ENCODE measurements around the gene PCDHGA1. TPM values are rescaled to one million over a fixed set of nuclear protein-coding genes. Genes with fewer than 3 reads are reported as not detected.

The PCDHGA1 gene
- total and polyA plus RNA-seq, 10 donors = 0.04 to 0.52 (median 0.25) TPM; not detected in 1

DNA sequence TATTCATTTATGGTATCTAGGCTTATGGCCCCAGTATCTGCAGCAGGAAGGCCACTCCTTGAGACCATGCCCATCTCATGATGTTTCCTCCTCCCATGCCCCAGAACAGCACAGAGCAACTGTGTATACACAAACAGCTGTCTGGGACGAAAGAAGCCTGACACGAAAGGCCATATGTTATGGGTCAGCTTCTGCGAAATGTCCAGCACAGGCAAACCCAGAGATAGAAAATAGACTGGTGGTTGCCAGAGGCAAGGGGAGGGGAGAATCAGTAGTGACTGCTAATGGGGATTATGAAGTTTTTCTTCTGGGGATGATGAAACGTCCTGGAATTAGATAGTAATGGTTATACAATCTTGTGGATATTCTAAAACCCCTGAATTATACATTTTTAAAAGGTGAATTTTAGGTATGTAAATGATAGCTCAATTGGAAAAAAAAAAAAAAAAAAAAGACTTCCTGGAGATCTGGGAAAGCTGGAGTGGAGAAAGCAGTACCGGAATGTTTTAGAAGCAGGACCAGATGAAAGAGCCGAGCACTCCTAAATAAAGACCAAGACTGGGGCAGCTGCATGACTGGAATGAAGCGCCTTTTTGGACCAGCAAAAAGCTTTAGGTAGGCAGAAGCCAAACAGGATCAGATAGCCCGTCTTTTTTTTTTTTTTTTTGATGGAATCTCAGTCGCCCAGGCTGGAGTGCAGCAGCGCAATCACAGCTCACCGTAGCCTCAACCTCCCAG, 187.7 kb downstream of the PCDHGA1 start:
- DNase-seq = peak; percentile 21
- H3K9me3 ChIP-seq = no peaks in the 10 kb centered on the region
- peaks cover 0 to 91% (median 44%) of the 10 kb centered on the region in 6 donors for H3K36me3 ChIP-seq
- TF ChIP-seq POLR2AphosphoS5 (IDR thresholded peaks at IDR 0.05) (no peak), CTCF (IDR thresholded peaks at IDR 0.05 in 8 of 11, conservative IDR thresholded peaks at IDR 0.05 in 3 of 11) (no peak), POLR2A (IDR thresholded peaks at IDR 0.05) (no peak)
- intact Hi-C loops (cut with DNase I; ENCODE audit: low total_unique reads) = no loop called here
- no peak overlapping the region for H3K4me3 ChIP-seq
- WGBS, 5 donors = 89 to 90% (median 90%) methylated on average over 11 of the region's 11 CpGs
- peak overlapping the region in 4 of 8 donors; percentile 13 to 87 (median 44) for H3K27ac ChIP-seq
- peaks cover 16 to 100% (median 63%) of the 10 kb centered on the region in 6 donors for H3K4me1 ChIP-seq
- no peaks in the 10 kb centered on the region for H3K27me3 ChIP-seq (replicated peaks in 1 of 7)

- Histone ChIP-seq H3K36me3 (peaks cover 0 to 96% (median 49%) of the 10 kb centered on the region in 6 donors), H3K27me3 (replicated peaks in 1 of 7) (no peaks in the 10 kb centered on the region), H3K9me3 (no peaks in the 10 kb centered on the region), H3K4me1 (peaks cover 14 to 100% (median 57%) of the 10 kb centered on the region in 6 donors), H3K4me3 (no peak overlapping the region), H3K27ac (peak overlapping the region in 1 of 8 donors; percentile 87)
- DNase-seq = no peak
- TF ChIP-seq POLR2A (IDR thresholded peaks at IDR 0.05) (no peak), CTCF (IDR thresholded peaks at IDR 0.05 in 8 of 11, conservative IDR thresholded peaks at IDR 0.05 in 3 of 11) (no peak), POLR2AphosphoS5 (IDR thresholded peaks at IDR 0.05) (no peak)
- intact Hi-C loops (cut with DNase I; ENCODE audit: low total_unique reads) = no loop called here
- WGBS, 5 donors = 95 to 100% (median 100%) methylated on average over 1 of the region's 1 CpG
Measured at GRCh38 chr5:141518618-141519015, 188.3 kb downstream of the PCDHGA1 start.

DNA sequence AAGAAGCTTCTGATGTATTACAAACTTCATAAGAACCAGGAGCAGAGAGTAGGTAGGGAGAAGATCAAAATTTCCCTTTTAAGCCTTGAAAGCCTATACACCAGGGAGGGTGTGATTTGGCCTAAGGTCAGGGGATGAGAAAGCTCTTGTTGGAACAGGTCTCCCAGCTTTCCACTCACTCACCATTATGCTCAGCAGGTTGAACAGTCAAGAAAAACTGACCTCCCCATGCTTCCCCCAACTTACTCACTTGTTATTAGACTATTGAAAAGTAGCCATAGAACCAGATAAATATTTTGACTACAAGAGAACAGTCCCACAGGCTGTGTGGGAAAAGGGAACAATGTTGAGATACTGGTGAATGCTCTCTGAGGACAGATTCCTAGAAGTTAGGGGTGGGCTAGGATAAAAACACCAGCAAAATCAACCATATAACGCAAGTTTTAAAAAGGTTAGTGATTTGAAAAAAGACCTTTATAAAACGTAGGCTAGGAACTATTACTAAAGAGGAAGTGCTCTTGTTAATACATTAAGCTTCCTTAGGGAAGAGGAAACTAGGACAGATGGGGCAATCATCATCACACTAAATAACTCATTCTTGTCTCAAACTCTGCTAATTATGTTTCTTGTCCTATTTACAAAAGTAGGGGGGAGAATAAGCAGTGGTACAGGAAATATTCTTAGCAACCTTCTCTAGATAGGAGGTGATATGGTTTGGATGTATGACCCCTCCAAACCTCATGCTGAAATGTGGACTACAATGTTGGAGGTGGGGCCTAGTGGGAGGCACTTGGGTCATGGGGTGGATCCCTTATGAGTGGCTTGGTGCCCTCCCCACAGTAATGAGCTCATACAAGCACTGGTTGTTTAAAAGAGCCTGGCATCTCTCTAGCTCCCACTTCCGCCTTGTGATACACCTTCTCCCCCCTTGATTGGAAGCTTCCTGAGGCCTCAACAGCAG, 189.6 kb downstream of the PCDHGA1 start:
- no peaks in the 10 kb centered on the region for H3K27me3 ChIP-seq (replicated peaks in 1 of 7)
- H3K4me3 ChIP-seq = no peak overlapping the region
- H3K36me3 ChIP-seq = peaks cover 0 to 100% (median 54%) of the 10 kb centered on the region in 6 donors
- intact Hi-C loops (cut with DNase I; ENCODE audit: low total_unique reads) = no loop called here
- TF ChIP-seq POLR2A (IDR thresholded peaks at IDR 0.05) (no peak), POLR2AphosphoS5 (IDR thresholded peaks at IDR 0.05) (no peak), CTCF (IDR thresholded peaks at IDR 0.05 in 8 of 11, conservative IDR thresholded peaks at IDR 0.05 in 3 of 11) (no peak)
- H3K27ac ChIP-seq = peak overlapping the region in 5 of 8 donors; percentile 33 to 68 (median 53)
- no peaks in the 10 kb centered on the region for H3K9me3 ChIP-seq
- WGBS, 5 donors = 54 to 81% (median 67%) methylated on average over 3 of the region's 3 CpGs
- no peak for DNase-seq
- peaks cover 10 to 100% (median 51%) of the 10 kb centered on the region in 6 donors for H3K4me1 ChIP-seq

All from spleen (tissue), 11 donors.